HG02798 (cell line): ENCODE results near the gene KIAA0825.

Experiments used
- ATAC-seq: cut with Tn5 transposase; IDR thresholded peaks from one replicate; pipeline ENCODE4 v1.9.1; 2021; ENCODE audit warnings: mild to moderate bottlenecking; ENCODE audit not compliant: unreplicated experiment, poor library complexity

The KIAA0825 gene, protein sequence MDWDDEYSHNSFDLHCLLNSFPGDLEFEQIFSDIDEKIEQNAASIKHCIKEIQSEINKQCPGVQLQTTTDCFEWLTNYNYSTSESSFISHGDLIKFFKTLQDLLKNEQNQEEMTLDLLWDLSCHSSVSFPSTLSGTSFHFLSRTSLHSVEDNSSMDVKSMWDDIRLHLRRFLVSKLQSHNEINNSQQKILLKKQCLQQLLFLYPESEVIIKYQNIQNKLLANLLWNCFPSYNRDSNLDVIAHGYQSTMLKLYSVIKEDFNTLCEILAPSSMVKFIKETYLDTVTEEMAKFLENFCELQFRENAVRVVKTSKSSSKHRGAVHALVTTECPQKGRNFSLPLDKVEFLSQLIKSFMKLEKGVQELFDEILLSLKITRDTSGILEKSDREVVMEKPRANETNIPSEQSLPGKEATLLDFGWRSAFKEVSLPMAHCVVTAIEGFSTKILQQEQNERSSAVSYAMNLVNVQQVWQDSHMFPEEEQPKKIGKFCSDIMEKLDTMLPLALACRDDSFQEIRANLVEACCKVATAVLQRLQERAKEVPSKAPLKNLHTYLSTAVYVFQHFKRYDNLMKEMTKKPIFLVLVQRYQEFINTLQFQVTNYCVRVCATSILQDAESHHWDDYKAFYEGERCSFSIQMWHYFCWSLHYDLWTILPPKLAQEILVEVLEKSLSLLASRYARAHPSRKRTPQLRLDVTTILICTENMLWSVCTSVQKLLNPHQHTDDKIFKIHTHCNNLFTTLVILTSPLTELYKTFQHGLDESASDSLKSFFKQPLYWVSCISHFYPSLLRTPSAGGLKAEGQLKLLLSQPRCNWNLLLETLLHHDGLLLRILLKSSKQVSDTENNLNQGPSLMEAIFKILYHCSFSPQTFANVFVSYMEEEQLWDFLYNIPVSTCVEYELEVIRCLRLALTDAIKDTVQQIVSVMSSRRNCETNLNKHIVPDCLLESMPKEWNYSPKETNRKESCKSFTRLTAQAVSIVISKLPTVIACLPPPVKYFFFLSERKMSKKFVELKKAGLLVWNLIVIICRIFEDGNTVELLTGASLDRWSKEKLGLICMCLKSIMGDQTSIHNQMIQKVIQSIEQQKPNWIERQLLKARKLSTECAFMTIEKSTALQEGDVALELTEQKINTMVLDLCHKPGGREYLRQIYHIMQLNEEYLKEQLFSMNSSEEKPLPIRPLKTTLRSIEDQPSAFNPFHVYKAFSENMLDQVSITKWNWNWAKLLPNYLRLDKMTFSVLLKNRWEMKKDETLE (N-terminal part only)

DNA sequence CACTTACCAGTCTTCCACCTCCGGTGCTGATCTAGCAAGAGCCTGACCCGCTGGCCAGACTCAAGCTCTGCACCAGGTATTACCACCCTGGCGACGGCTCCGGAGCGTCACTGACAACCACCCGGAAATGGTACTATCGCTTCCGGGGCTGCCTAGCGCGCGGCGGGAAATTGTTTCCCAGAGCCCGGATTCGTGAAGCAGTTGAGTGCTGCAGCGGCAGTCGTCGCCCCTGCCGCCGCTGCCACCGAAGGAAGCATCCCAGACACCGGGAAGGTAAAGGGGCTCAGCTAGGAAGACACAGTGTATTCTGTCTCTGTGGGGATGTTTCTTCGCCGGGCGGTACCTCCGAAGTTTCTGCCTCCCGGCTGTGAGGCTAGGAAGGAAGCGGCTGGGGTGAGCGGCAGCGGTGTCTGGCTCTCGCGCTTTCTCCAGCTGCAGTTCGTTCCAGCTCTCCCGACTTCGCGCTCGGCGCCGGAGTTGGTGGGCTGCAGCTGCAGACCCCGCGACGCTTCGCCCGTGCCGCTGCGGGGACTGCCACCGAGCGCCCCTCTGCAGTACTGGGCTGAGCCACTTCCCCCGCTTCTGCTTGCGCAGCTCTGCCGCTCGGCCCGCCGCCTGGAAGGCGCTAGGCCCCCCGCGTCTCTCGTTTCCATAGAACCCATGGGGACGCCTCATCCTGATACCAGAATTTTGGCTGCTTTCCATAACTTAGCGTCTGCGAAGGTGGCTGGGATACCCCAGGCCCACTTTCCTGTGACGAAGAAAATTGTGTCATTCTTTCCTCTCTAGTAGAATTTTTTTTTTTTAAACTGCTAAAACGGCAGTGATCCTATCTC, at the start of gene KIAA0825, which contains the start of gene SLF1:
Gene KIAA0825 (minus strand): TSS at position 112 of the 836 bp plus-strand sequence. CDS start 81,478 bp downstream, outside the sequence.
Gene SLF1 (plus strand): TSS at position 177 of the 836 bp plus-strand sequence. CDS start 10,142 bp downstream, outside the sequence.
- peak; percentile 98 for ATAC-seq

DNA sequence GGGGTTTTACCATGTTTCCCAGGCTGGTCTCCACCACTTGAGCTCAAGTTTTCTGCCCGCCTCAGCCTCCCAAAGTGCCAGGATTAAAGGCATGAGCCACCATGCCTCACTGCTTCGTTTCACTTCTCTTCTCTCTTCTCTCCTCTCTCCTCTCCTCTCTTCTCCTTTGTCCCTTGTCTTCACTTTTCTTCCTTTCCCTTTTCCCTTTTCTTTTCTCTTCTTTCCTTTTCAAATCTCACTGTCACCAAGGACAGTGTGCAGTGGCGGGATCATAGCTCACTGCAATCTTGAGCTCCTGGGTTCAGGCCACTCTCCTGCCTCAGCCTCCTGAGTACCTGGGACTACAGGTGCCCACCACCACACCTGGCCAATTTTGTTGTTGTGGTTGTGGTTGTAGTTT, 49.5 kb upstream of the KIAA0825 start:
- ATAC-seq, result no peak

DNA sequence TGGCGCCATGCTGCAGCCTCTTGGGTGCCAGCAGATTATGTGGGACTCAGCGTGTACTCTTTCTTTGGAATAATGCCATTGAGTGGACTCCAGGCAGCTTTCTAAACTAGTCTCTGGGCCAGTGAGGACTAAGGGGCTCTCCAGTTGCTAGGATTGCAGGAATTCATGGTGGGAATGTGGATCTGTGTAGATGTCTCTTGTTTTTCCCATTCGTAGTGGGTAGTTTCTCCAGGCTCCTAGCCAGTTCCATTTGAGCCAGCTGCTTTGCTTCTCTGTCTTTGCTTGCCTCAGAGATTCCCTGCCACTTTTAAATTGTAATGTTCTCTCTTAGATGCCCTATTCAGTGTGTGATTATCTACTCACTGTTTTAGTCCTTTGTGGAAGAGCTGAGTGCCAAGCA, 42.7 kb upstream of the KIAA0825 start:
- no peak for ATAC-seq

DNA sequence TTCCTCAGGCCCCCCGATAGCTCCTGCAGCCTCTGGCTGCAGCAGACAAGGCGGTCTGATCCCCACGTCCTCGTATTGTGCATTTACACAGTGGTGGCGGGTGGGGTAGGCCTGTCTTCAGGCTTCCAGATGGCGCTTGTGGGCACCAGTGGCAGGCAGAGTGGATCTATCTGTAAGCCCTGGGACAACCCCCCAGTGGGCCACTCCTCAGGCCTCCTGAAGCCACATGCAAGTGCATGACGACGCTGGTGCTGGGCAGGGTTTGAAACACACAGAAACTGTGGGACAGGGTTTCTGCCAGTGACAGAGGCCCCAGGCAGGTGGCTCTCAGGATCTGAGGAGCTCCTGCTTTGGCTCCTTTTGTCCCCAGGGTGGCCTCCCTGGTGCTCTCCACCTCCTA, 42.1 kb upstream of the KIAA0825 start:
- no peak for ATAC-seq

DNA sequence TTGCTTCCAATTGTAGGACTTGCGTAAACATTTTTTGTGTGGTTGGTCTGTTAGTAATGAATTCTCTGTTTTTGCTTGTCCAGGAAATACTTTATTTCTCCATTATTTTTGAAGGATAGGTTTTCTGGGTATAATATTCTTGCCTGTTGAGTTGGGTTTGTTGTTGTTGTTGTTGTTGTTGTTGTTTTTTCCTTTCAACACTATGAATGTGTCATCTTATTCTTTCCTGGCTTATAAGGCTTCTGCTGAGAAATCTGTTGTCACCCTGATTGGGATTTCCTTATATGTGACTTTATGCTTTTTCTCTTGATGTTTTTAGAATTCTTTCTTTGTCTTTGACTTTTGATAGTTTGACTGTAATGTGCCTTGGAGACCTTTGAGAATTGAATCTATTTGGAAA, 39.9 kb upstream of the KIAA0825 start:
- no peak for ATAC-seq

DNA sequence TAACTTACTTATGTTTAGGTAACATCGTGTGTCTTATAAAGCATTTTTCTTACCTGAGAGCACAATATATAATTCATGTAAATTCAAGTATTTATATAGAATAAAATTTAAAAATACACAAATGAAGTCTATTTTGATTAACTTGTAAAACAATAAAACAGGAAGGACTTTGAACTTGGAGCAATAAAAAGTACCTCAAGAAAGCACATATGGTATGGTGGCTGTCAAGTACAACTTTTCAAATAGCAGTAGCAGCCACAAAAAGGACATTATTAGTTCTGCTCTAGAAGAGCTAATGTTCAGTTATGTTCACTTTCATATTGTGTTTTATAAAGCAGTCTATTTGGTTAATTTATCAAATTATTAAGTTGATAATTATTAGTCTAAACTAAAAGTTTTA, 31.5 kb upstream of the KIAA0825 start:
- ATAC-seq, result no peak

DNA sequence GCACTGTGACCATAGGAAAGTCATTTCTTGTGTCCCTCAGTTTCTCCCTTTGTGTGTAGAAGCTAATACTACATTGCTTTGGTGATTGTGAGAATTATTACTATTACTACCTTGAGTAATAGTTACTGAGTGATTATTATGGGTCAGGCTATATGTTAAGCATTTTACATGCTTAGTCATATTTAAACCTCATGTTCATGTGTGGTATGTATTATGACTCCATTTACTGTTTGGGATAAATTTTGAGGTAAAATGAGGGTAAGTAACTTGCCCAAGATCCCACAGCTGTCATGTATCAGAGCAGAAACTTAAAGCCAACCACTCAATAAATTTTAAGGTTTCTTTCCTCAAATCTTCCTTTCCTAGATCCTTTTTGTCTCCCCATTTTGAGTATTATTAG, 28.4 kb upstream of the KIAA0825 start:
- ATAC-seq, result no peak

DNA sequence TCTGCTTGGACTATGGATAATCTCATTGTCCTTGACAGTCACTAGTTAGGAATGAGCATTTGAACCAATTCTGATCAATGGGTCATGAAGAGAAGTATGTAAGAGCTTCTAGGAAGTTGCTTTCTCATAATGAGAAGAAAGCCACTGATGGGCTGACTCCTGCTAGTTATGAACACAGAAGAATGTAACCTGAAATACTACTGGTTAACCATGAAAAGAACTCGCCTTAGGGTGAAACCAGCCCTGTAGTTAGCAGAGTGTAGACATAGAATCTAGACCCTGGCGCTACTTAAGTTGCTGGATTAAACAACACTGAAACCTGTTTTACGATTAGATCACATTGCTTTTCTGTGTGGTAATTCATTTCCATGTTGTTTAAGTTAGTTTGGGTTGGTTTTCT, 26.6 kb upstream of the KIAA0825 start:
- no peak for ATAC-seq

DNA sequence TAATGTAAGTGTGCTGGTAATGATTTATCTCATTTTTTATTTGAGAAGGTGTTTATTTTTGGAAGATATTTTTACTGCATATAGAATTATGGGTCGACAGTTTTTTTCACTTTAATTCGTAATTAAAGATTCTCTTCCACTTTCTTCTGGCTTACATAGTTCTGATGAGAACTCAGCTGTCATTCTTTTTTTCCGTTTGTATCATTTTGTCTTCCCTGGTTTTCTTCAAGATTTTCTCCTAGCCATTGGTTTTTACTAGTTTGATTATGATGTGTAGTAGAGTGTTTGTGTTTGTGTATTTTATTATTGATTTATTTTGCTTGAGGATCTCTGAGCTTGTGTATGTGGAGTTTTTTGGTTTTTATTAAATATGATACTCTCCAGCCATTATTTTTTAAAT, 21.8 kb upstream of the KIAA0825 start:
- ATAC-seq, result no peak

DNA sequence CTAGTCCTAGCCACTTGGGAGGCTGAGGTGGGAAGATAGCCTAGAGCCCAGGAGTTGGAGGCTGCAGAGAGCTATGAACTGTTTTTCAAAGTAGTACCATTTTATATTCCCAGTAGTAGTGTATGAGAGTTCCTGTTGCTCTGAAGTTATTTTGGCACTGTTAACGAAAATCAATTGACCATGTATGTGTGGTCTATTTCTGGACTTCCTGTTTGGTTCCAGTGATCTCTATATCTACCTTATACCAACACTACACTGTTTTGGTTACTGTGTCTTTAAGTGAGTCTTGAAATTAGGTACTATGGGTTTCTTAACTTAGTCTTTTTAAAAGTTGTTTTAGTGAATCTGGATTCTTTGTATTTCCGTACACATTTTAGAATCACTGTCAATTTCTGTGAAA, 13.6 kb upstream of the KIAA0825 start:
- peak; percentile 96 for ATAC-seq

DNA sequence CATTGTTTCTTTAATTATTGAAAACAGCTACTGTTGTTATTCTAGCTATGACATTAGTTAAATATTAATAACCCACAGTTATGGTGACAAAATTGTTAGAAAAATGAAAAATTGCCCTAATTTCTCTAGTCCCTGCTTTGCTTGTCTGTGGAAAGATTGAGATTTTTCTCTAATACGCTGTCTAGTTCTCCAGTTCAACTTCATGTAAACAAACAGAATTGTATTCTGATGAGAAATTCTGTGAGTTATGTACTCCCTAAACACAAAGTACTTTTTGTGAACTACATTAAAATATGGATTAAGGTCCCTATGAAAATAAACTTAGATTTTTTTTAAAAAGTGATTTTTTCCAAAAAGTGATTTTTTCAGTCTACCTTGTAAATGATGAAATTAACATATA, 8.8 kb upstream of the KIAA0825 start:
- ATAC-seq, result no peak

DNA sequence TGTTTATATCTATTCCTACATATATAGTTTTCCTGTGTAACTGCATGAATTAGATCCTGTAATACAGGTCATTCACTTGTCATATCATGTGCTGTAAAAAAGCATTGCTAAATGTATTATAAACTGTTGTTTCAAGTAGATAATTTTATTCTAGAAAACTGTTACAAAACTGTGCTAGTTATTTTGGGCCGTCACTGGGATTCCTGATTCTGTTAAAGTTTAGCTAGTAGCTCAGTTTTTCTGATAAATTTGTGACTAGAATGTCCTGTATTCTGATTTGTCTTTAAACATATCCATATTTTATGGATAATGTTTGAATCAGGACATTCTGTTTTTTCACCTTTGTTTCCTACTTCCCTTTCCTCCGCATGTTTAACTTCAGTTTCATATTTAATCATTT, 5.5 kb upstream of the KIAA0825 start:
- ATAC-seq, result no peak

DNA sequence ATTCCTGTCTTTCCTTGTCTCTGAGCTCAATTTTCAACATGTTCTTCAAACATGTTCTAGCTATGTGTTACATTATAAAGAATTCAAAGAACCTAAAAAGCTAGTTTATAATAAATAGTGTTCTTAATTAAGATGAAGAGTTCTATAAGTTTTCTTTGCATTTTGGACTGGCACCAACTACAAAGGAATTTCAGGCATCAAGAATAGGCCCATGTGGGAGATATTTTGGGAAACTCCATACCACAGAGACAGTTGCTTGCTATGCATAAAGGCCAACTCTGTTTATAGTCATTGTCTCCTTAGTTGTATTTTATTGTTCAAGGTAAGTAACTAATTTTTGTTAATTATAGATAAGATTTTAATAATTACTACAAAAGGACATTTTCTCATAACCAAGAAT, 4.6 kb upstream of the KIAA0825 start:
- ATAC-seq, result no peak

DNA sequence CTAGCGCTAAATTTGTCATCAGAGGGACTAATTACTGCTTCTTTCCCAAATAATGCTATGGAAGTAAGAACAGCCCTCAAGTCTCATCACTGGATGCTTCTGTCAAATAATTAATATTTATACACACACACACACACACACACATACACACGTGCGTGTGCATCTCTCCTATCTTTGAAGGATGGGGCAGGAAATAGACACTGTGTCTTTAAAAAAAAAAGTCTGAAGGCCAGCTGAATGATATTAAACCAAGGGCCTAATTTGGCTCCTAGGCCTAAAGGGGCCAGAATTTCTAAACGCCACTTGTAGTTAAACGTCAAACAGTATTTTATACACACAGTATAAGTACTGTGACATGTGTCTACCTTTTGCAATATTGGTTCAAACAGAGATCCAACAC, 3.4 kb upstream of the KIAA0825 start:
- ATAC-seq, result no peak

DNA sequence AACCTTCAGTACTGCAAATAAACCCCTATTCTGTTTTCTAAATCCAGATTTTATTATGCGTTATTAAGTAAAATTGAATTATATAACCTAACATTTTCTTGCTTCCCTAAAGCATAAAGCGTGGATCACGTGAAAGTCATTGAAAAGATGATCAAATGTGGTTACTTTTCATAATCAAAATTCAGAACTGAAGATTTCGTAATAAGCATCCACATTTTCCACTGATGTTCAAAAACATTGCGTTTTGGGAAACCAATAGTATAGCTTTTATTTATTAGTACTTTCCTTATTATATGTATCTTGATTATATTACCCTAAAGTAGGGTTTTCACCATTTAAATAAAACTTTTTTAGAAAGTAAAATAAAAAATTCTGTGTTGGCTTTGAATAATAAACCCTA, 1.9 kb upstream of the KIAA0825 start:
- no peak for ATAC-seq

DNA sequence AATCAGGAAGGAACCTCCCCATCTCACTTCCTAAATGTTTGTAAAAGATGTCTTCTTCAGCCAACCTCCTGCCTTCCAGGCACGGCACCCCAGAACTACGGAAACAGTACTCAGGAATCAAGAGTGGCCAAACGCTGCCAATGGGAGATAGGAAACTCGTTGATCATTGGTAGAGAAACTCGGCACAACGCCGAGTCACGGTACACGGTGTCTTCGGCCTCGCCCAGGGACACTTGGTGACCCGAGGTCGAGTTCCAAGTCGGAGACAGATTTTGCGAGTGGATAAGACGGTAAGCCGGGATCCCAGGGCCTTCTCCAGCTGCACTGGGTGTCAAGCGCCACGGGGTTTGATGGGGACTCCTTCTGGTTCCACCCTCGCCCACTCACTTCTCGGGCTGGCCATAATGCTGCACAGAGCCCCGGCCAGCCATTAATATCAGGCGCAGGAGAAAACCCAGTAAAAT, 343 bp downstream of the KIAA0825 start:
- ATAC-seq, result peak; percentile 27

DNA sequence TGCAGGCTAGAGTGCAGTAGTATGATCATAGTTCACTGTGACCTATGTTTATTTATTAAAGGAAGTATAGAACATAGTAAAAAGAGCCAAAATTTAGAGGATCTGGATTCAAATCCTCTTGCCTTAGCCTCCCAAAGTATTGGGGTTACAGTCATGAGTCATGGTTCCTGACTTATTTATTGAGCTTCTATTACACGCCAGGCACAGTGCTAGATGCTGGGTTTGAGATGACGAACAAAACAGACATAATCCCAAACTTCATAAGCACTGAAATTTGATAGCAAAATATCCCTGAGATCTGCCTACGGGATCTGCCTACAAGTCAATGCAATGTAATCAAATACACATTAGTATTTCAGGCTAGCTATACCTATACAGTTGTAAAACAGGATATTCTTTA, 2.5 kb downstream of the KIAA0825 start:
- ATAC-seq, result no peak

DNA sequence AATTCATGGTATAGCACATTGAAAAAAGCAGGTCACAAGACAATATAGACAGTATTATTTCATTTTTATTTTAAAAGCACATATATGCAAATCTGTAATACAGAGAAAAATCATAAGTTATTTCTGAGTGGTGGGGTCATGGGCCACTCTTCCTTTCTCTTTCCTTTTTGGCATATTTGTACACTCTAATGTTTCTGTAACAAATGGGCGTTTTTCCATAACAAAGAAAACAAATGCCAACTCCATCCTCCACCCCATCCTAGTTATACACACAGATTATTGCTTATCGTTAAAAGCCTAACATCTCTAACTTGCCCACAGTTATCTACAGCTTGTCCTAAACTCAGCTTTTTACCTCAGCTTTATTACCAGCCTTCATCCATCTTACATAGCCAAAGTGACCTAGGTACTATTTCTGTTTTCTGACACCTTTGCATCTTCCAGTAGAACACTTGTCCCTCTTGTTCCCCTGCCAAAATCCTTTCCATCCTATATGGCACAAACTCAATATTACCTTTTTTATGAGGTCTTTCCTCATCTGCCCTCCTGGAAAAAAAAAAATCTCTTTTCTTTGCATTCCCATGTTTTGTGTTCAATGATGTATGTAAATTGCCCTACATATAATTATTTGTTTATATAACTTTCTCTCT, 4.1 kb downstream of the KIAA0825 start:
- no peak for ATAC-seq

DNA sequence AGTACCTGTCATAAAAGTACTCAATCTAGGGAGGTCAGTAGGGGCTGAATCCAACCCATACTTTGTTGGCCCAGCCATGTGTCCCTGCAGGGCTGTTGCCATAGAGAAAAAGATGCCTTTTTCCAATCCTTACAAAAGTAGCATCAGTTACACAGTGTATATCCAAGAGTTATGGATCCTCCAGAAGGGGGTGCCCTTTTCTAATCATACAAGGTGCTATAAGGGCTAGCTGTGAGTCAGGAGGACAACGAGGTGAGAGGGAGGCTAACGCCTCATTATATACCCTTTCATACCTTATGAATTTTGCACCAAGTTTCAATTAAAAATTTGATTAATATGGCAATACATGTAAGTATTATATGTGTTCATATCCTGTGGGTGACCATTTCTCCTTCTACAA, 4.8 kb downstream of the KIAA0825 start:
- ATAC-seq, result no peak
